ENCODE measurements around the gene NTSR1.

The NTSR1 gene

GRCh38 chr20:62809530-62810428 lies 101.1 kb downstream of the NTSR1 start:
- Mint-ChIP-seq H3K4me1 (peaks cover 45% of the 10 kb centered on the region), H3K4me3 (no peak overlapping the region), H3K27ac (no peak overlapping the region), H3K9me3 (no peaks in the 10 kb centered on the region), H3K27me3 (peaks cover 6% of the 10 kb centered on the region)
- DNase-seq (no peak), ATAC-seq (no peak)

DNA sequence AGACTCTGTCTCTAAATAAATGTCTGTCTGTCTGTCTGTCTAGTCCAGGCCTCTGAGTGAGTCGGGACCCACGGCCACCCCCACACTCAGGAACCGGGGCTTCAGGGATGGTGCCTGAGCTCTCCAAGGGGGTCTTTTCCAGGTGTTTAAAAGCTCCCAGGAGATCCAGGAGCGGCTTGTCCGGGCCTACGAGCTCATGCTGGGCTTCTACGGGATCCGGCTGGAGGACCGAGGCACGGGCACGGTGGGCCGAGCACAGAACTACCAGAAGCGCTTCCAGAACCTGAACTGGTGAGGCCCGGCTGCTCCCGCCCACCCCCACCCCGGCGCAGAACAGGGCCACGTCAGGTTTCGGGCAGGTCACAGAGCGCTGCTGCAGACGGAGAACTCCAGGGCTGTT lies 102.7 kb downstream of the NTSR1 start:
- Mint-ChIP-seq H3K4me3 (no peak overlapping the region), H3K27ac (no peak overlapping the region), H3K4me1 (peaks cover 48% of the 10 kb centered on the region), H3K9me3 (no peaks in the 10 kb centered on the region), H3K27me3 (peaks cover 21% of the 10 kb centered on the region)
- ATAC-seq (no peak), DNase-seq (no peak)

GRCh38 chr20:62811720-62812119 lies 103.1 kb downstream of the NTSR1 start:
- ATAC-seq (no peak), DNase-seq (no peak)
- Mint-ChIP-seq H3K4me3 (no peak overlapping the region), H3K27ac (no peak overlapping the region), H3K4me1 (peaks cover 44% of the 10 kb centered on the region), H3K9me3 (no peaks in the 10 kb centered on the region), H3K27me3 (peaks cover 24% of the 10 kb centered on the region)
